SK-N-SH (cell line): Measurements from ENCODE around the gene GPD2. TPM values are rescaled to one million over a fixed set of nuclear protein-coding genes. Genes with fewer than 3 reads are reported as not detected.
"Not testable (repeated sequence)": the region's sequence is repeated elsewhere in the genome, so short reads cannot be mapped to it uniquely, and the experiment has no call there.

ENCODE experiments used
- CTCF ChIA-PET: fragments of 300-600, 350-600 bp; formaldehyde crosslinking; extraction: SDS; loops from one replicate; lab custom pipeline; 2021; lab: Yijun Ruan, JAX
- POLR2A ChIA-PET: fragments of 350-600 bp; sonication (Branson Sonifier 250); formaldehyde crosslinking; extraction: SDS; loops from one replicate; lab custom pipeline; 2020; ENCODE audit warnings: antibody characterized with exemption, inconsistent platforms; lab: Yijun Ruan, JAX
- DNase-seq: peaks from one replicate; pipeline ENCODE4 v3.0.0; 2012
- H2AFZ ChIP-seq: fragments of 200-600 bp; sonication (generic); 2 replicates; pipeline ENCODE4 v1.8.1; 2016; ENCODE audit warnings: antibody characterized with exemption, mild to moderate bottlenecking, low read depth
- H3F3A ChIP-seq: fragments of 200-600 bp; sonication (generic); replicated peaks from 2 replicates; pipeline ENCODE3; 2016; ENCODE audit warnings: antibody characterized with exemption, mild to moderate bottlenecking; ENCODE audit not compliant: insufficient read depth
- H3K27ac ChIP-seq, 2 experiments: fragments of 200-500 bp in 1 of 2; fragments of 200-600 bp in 1 of 2; sonication (Bioruptor generic) in 1 of 2; sonication (generic), shearing (Covaris generic) in 1 of 2; 2 replicates each; pipeline versions ENCODE4 v1.5.1 to v1.6.1; 2014 to 2016; ENCODE audit warnings: low read depth in 2 of 2, inconsistent platforms in 1 of 2, low read length in 1 of 2, mild to moderate bottlenecking in 1 of 2, mixed read lengths in 1 of 2
- H3K27me3 ChIP-seq: fragments of 200-600 bp; sonication (generic), shearing (Covaris generic); 2 replicates; pipeline ENCODE4 v1.6.1; 2016; ENCODE audit warnings: mixed run types; ENCODE audit not compliant: insufficient read depth
- H3K36me3 ChIP-seq, 2 experiments: fragments of 200-500 bp in 1 of 2; fragments of 200-600 bp in 1 of 2; sonication (Bioruptor generic) in 1 of 2; sonication (generic) in 1 of 2; replicated peaks in 1 of 2; 2 replicates each; pipeline versions ENCODE3 to v1.5.1; 2014 to 2016; ENCODE audit warnings: low read length in 1 of 2, mild to moderate bottlenecking in 1 of 2; ENCODE audit not compliant: insufficient read depth in 2 of 2, control insufficient read depth in 1 of 2
- H3K4me1 ChIP-seq, 2 experiments: fragments of 200-500 bp in 1 of 2; fragments of 200-600 bp in 1 of 2; sonication (Bioruptor generic) in 1 of 2; sonication (generic), shearing (Covaris generic) in 1 of 2; 2 replicates each; pipeline versions ENCODE4 v1.5.1 to v1.6.1; 2014 to 2016; ENCODE audit warnings: low read depth in 1 of 2, low read length in 1 of 2, mixed run types in 1 of 2; ENCODE audit not compliant: insufficient read depth in 2 of 2, control insufficient read depth in 1 of 2
- H3K4me2 ChIP-seq: fragments of 200-600 bp; sonication (generic), shearing (Covaris generic); 2 replicates; pipeline ENCODE4 v1.6.1; 2017; ENCODE audit warnings: mixed run types
- H3K4me3 ChIP-seq, 2 experiments: fragments of 200-500 bp in 1 of 2; fragments of 200-600 bp in 1 of 2; sonication (Bioruptor generic) in 1 of 2; sonication (generic), shearing (Covaris generic) in 1 of 2; 2 replicates each; pipeline versions ENCODE4 v1.5.1 to v1.8.1; 2014 to 2016; ENCODE audit warnings: low read depth in 2 of 2, inconsistent platforms in 1 of 2, low read length in 1 of 2, mild to moderate bottlenecking in 1 of 2, mixed read lengths in 1 of 2, moderate library complexity in 1 of 2
- H3K79me2 ChIP-seq: fragments of 200-600 bp; sonication (generic); 2 replicates; pipeline ENCODE4 v1.8.1; 2017; ENCODE audit warnings: mild to moderate bottlenecking; ENCODE audit not compliant: insufficient read depth
- H3K9ac ChIP-seq: fragments of 200-600 bp; sonication (generic); 2 replicates; pipeline ENCODE4 v1.6.1; 2017; ENCODE audit warnings: mixed run types
- H3K9me2 ChIP-seq: fragments of 200-600 bp; sonication (generic); 2 replicates; pipeline ENCODE4 v1.6.1; 2017; ENCODE audit warnings: mixed run types
- H3K9me3 ChIP-seq: fragments of 200-600 bp; sonication (generic); 2 replicates; pipeline ENCODE4 v1.6.1; 2017; ENCODE audit warnings: mixed run types, mild to moderate bottlenecking, moderate library complexity
- H4K20me1 ChIP-seq: fragments of 200-600 bp; sonication (generic); 2 replicates; pipeline ENCODE4 v1.6.1; 2017; ENCODE audit warnings: mild to moderate bottlenecking, mixed run types; ENCODE audit not compliant: insufficient read depth
- ELF1 ChIP-seq: IDR thresholded peaks from 2 replicates; pipeline ENCODE4 v1.4.0; 2012
- GATA2 ChIP-seq: sonication (generic); formaldehyde crosslinking; IDR thresholded peaks from 2 replicates; pipeline ENCODE4 v1.5.0; 2020; ENCODE audit warnings: mild to moderate bottlenecking, missing genetic modification reagents
- JUND ChIP-seq: IDR thresholded peaks from 2 replicates; pipeline ENCODE4 v1.4.0; 2012
- NFIC ChIP-seq: IDR thresholded peaks from 2 replicates; pipeline ENCODE4 v1.4.0; 2012; ENCODE audit warnings: borderline replicate concordance
- RCOR1 ChIP-seq: fragments of 150-350 bp; IDR thresholded peaks from 2 replicates; pipeline ENCODE4 v1.6.1; 2017; ENCODE audit warnings: antibody characterized with exemption, low read length
- RFX5 ChIP-seq: IDR thresholded peaks from 2 replicates; pipeline ENCODE4 v1.6.1; 2012; ENCODE audit warnings: mild to moderate bottlenecking, improper control_type of control experiment, low read length
- RXRA ChIP-seq: IDR thresholded peaks from 2 replicates; pipeline ENCODE4 v1.4.0; 2012; ENCODE audit warnings: low read depth, mild to moderate bottlenecking, borderline replicate concordance
- TCF12 ChIP-seq: IDR thresholded peaks from 2 replicates; pipeline ENCODE4 v1.4.0; 2012
- TEAD4 ChIP-seq: IDR thresholded peaks from 2 replicates; pipeline ENCODE4 v1.4.0; 2012; ENCODE audit warnings: mild to moderate bottlenecking, borderline replicate concordance; ENCODE audit not compliant: insufficient read depth
- whole genome bisulfite sequencing: methylation state at CpG from one replicate; pipeline ENCODE4 v1.1.6; 2017; ENCODE audit warnings: low lambda C conversion rate; 5-methylcytosine and 5-hydroxymethylcytosine counted together
- polyA plus RNA-seq, 3 experiments: library from polyadenylated mRNA; depleted of rRNA; stranded (reverse); fragments of >200 nt; gene quantifications; 2 replicates each; pipeline ENCODE4 v1.2.3, GENCODE V29; 2012
- TF ChIP-seq, protein P1 (sequence below): fragments of 150-350 bp; IDR thresholded peaks from 2 replicates; pipeline ENCODE4 v1.6.1; 2016; ENCODE audit warnings: mild to moderate bottlenecking, low read depth, low read length
- TF ChIP-seq, protein P2 (sequence below): IDR thresholded peaks from 2 replicates; pipeline ENCODE4 v1.4.0; 2012; ENCODE audit warnings: low read depth, borderline replicate concordance
- TF ChIP-seq, protein P3 (sequence below): IDR thresholded peaks from 2 replicates; pipeline ENCODE4 v1.4.0; 2012; ENCODE audit warnings: low read depth
- TF ChIP-seq, protein P4 (sequence below): fragments of 200-600 bp; sonication (generic); IDR thresholded peaks from 2 replicates; pipeline ENCODE4 v1.6.1; 2017; ENCODE audit warnings: antibody characterized with exemption, mild to moderate bottlenecking, moderate library complexity
- TF ChIP-seq, protein P5 (sequence below): IDR thresholded peaks from 2 replicates; pipeline ENCODE4 v1.6.1; 2012; ENCODE audit warnings: mild to moderate bottlenecking, low read depth, low read length, moderate library complexity

Gene GPD2
- polyA plus RNA-seq, 1 of the 3 experiments (the other 2 are of a cell fraction): 4.8 TPM

DNA sequence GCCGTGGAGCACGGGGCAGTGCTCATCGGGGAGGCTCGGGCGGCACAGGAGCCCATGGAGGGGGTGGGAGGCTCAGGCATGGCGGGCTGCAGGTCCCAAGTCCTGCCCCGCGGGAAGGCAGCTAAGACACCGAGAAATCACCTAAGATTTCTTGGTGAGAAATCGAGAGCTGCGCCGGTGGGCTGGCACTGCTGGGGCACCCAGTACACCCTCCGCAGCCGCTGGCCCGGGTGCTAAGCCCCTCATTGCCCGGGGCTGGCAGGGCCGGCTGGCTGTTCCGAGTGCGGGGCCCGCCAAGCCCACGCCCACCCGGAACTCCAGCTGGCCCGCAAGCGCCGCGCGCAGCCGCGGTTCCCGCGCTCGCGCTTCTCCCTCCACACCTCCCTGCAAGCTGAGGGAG lies 181.9 kb downstream of the GPD2 start:
- CTCF ChIA-PET, H3K27me3 ChIP-seq, POLR2A ChIA-PET, H3K27ac ChIP-seq, H2AFZ ChIP-seq, H3K4me1 ChIP-seq, H3K4me3 ChIP-seq, H3K79me2 ChIP-seq, H3K9ac ChIP-seq, H3K9me3 ChIP-seq, H3K4me2 ChIP-seq, H3K36me3 ChIP-seq, H3F3A ChIP-seq, H3K9me2 ChIP-seq, DNase-seq, H4K20me1 ChIP-seq: not testable (repeated sequence)
- WGBS: 48% methylated on average over 12 of the region's 33 CpGs

DNA sequence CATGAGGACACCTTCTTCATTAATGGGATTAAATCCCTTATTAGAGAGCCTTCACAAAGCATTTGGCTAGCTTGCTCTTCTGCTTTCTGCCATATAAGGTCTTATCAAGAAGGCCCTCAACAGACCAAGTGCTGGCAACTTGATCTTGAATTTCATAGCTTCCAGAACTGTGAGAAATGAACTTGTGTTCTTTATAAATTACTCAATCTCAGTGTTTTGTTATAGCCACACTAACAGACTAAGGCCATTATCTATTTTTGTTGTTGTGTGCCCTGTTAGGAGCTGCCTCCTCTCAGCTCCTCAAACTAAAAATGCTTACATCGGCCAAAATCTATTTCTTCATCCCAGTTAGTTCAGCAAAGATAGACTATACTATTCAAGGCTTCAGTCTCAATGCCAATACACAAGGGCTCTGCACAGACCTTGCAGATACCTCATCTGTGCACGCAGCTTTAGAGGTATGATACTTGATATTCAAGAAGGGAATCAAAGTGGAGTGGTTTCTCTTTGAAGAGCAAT lies 182.9 kb downstream of the GPD2 start:
- CTCF ChIA-PET: interaction anchor here (1.0 kb wide), 1 partner anchor 30 kb away, joined by 3 read pairs; no protein-coding TSS in a partner anchor
- no peaks in the 10 kb centered on the region; the same call in 1 of the 2 replicates for H3K27me3 ChIP-seq
- TF ChIP-seq ELF1: no peak
- no peak for TF ChIP-seq GATA2 (CRISPR knock-in tag)
- TF ChIP-seq, protein P1, sequence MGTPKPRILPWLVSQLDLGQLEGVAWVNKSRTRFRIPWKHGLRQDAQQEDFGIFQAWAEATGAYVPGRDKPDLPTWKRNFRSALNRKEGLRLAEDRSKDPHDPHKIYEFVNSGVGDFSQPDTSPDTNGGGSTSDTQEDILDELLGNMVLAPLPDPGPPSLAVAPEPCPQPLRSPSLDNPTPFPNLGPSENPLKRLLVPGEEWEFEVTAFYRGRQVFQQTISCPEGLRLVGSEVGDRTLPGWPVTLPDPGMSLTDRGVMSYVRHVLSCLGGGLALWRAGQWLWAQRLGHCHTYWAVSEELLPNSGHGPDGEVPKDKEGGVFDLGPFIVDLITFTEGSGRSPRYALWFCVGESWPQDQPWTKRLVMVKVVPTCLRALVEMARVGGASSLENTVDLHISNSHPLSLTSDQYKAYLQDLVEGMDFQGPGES: no peak
- no peak for TF ChIP-seq JUND
- TF ChIP-seq TEAD4: no peak
- no peak for TF ChIP-seq NFIC
- TF ChIP-seq, protein P2, sequence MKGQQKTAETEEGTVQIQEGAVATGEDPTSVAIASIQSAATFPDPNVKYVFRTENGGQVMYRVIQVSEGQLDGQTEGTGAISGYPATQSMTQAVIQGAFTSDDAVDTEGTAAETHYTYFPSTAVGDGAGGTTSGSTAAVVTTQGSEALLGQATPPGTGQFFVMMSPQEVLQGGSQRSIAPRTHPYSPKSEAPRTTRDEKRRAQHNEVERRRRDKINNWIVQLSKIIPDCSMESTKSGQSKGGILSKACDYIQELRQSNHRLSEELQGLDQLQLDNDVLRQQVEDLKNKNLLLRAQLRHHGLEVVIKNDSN: no peak
- TF ChIP-seq RCOR1: no peak

DNA sequence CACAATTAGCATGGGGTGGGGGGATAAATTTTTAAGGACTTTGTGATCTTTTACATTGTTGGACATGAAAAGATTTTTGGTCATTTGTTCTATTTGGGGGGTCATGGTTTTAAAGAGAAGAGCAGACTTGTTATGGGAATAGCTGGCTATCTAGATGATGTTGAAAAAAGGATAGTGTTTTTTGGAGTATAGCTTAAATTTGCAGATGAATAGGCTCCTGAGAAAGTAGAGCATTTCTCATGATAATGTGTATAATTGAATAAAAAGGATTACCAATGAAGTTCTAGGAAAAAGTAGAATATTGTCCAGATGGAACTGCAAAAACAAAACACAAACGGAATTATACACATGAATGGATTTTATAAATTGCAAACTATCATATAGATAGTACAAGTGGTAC lies 186.3 kb downstream of the GPD2 start:
- Histone ChIP-seq H3K4me1 (no peaks in the 10 kb centered on the region), H2AFZ (no peak overlapping the region), H3K9me3 (no peaks in the 10 kb centered on the region), H3K9me2 (no peaks in the 10 kb centered on the region), H3K79me2 (no peaks in the 10 kb centered on the region), H3K4me2 (no peak overlapping the region), H3K36me3 (no peaks in the 10 kb centered on the region), H3K4me3 (no peak overlapping the region), H3K9ac (no peak overlapping the region), H3K27me3 (no peaks in the 10 kb centered on the region), H3K27ac (no peak overlapping the region), H3F3A (no peaks in the 10 kb centered on the region), H4K20me1 (no peaks in the 10 kb centered on the region)
- TF ChIP-seq RXRA (no peak), TCF12 (no peak), RFX5 (no peak)
- TF ChIP-seq, protein P3, sequence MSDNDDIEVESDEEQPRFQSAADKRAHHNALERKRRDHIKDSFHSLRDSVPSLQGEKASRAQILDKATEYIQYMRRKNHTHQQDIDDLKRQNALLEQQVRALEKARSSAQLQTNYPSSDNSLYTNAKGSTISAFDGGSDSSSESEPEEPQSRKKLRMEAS: no peak
- TF ChIP-seq, protein P4, sequence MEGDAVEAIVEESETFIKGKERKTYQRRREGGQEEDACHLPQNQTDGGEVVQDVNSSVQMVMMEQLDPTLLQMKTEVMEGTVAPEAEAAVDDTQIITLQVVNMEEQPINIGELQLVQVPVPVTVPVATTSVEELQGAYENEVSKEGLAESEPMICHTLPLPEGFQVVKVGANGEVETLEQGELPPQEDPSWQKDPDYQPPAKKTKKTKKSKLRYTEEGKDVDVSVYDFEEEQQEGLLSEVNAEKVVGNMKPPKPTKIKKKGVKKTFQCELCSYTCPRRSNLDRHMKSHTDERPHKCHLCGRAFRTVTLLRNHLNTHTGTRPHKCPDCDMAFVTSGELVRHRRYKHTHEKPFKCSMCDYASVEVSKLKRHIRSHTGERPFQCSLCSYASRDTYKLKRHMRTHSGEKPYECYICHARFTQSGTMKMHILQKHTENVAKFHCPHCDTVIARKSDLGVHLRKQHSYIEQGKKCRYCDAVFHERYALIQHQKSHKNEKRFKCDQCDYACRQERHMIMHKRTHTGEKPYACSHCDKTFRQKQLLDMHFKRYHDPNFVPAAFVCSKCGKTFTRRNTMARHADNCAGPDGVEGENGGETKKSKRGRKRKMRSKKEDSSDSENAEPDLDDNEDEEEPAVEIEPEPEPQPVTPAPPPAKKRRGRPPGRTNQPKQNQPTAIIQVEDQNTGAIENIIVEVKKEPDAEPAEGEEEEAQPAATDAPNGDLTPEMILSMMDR: no peak
- TF ChIP-seq, protein P5, sequence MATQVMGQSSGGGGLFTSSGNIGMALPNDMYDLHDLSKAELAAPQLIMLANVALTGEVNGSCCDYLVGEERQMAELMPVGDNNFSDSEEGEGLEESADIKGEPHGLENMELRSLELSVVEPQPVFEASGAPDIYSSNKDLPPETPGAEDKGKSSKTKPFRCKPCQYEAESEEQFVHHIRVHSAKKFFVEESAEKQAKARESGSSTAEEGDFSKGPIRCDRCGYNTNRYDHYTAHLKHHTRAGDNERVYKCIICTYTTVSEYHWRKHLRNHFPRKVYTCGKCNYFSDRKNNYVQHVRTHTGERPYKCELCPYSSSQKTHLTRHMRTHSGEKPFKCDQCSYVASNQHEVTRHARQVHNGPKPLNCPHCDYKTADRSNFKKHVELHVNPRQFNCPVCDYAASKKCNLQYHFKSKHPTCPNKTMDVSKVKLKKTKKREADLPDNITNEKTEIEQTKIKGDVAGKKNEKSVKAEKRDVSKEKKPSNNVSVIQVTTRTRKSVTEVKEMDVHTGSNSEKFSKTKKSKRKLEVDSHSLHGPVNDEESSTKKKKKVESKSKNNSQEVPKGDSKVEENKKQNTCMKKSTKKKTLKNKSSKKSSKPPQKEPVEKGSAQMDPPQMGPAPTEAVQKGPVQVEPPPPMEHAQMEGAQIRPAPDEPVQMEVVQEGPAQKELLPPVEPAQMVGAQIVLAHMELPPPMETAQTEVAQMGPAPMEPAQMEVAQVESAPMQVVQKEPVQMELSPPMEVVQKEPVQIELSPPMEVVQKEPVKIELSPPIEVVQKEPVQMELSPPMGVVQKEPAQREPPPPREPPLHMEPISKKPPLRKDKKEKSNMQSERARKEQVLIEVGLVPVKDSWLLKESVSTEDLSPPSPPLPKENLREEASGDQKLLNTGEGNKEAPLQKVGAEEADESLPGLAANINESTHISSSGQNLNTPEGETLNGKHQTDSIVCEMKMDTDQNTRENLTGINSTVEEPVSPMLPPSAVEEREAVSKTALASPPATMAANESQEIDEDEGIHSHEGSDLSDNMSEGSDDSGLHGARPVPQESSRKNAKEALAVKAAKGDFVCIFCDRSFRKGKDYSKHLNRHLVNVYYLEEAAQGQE: no peak
- 3% methylated on average over 1 of the region's 1 CpG for WGBS
- no peak for DNase-seq
- CTCF ChIA-PET: no interaction called here
- POLR2A ChIA-PET: no interaction called here

More for the DNA sequence above, 182.9 kb downstream of the GPD2 start:
- H3F3A ChIP-seq: no peaks in the 10 kb centered on the region
- 16% methylated on average over 2 of the region's 2 CpGs for WGBS
- no peak for DNase-seq
- no peaks in the 10 kb centered on the region for H3K79me2 ChIP-seq
- H3K9me2 ChIP-seq: no peaks in the 10 kb centered on the region
- POLR2A ChIA-PET: no interaction called here
- H3K4me2 ChIP-seq: no peak overlapping the region
- no peaks in the 10 kb centered on the region for H3K36me3 ChIP-seq
- H3K9me3 ChIP-seq: no peaks in the 10 kb centered on the region
- no peak overlapping the region for H3K27ac ChIP-seq
- no peak overlapping the region for H3K9ac ChIP-seq
- H2AFZ ChIP-seq: no peak overlapping the region
- H3K4me3 ChIP-seq: no peak overlapping the region
- no peaks in the 10 kb centered on the region for H3K4me1 ChIP-seq
- no peaks in the 10 kb centered on the region for H4K20me1 ChIP-seq
